C4-2B (cell line): ENCODE results near the gene CACNA1B.

Experiments
- ZFX ChIP-seq: fragments of 450-650 bp; IDR thresholded peaks from 2 replicates; pipeline ENCODE4 v1.6.1; 2017
- TF ChIP-seq, protein P1 (sequence below): fragments of 450-650 bp; conservative IDR thresholded peaks from 2 replicates; pipeline ENCODE4 v1.5.1; 2017; ENCODE audit warnings: mild to moderate bottlenecking

DNA sequence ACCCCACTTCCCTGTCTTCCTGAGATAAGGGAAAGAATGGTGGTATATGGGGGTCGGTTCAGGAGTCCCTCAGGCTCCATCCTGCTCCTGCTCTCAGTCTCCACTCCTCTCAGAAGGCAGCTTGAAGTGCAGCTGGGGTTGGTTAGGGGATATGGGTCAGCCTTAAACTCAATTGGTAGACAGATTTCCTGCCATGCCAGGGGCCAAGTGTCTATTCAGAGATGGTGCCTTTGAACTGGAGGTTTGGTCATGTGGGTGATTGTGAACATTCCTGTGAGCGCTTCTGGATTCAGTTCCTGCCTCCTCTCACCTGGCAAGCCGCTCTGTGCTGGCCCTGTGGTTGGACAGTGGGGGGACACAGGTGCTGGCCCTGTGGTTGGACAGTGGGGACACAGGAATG is 35.1 kb downstream of the CACNA1B start:
- TF ChIP-seq, protein P1, sequence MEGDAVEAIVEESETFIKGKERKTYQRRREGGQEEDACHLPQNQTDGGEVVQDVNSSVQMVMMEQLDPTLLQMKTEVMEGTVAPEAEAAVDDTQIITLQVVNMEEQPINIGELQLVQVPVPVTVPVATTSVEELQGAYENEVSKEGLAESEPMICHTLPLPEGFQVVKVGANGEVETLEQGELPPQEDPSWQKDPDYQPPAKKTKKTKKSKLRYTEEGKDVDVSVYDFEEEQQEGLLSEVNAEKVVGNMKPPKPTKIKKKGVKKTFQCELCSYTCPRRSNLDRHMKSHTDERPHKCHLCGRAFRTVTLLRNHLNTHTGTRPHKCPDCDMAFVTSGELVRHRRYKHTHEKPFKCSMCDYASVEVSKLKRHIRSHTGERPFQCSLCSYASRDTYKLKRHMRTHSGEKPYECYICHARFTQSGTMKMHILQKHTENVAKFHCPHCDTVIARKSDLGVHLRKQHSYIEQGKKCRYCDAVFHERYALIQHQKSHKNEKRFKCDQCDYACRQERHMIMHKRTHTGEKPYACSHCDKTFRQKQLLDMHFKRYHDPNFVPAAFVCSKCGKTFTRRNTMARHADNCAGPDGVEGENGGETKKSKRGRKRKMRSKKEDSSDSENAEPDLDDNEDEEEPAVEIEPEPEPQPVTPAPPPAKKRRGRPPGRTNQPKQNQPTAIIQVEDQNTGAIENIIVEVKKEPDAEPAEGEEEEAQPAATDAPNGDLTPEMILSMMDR = no peak
- no peak for TF ChIP-seq ZFX
